Ishikawa (cell line): ENCODE data around the gene TF.

Experiments used
- CEBPB ChIP-seq: IDR thresholded peaks from 2 replicates; pipeline ENCODE4 v1.6.1; 2012
- CREB1 ChIP-seq: IDR thresholded peaks from 2 replicates; pipeline ENCODE4 v1.6.1; 2012; ENCODE audit warnings: low read depth
- EGR1 ChIP-seq: IDR thresholded peaks from 2 replicates; pipeline ENCODE4 v1.6.1; 2012
- EP300 ChIP-seq: IDR thresholded peaks from 2 replicates; pipeline ENCODE4 v1.6.1; 2012; ENCODE audit warnings: borderline replicate concordance
- FOXM1 ChIP-seq: IDR thresholded peaks from 2 replicates; pipeline ENCODE4 v1.6.1; 2012; ENCODE audit warnings: low read depth, borderline replicate concordance
- MAX ChIP-seq: IDR thresholded peaks from 2 replicates; pipeline ENCODE4 v1.6.1; 2012
- NFIC ChIP-seq: IDR thresholded peaks from 2 replicates; pipeline ENCODE4 v1.6.1; 2012
- RAD21 ChIP-seq: IDR thresholded peaks from 2 replicates; pipeline ENCODE4 v1.6.1; 2012; ENCODE audit warnings: low read depth
- TAF1 ChIP-seq: IDR thresholded peaks from 2 replicates; pipeline ENCODE4 v1.6.1; 2012; ENCODE audit warnings: low read depth, mild to moderate bottlenecking
- TCF12 ChIP-seq: IDR thresholded peaks from 2 replicates; pipeline ENCODE4 v1.6.1; 2012; ENCODE audit warnings: low read depth
- TEAD4 ChIP-seq: IDR thresholded peaks from 2 replicates; pipeline ENCODE4 v1.6.1; 2012
- YY1 ChIP-seq: IDR thresholded peaks from 2 replicates; pipeline ENCODE4 v1.6.1; 2012; ENCODE audit warnings: low read depth
- ZBTB7A ChIP-seq: IDR thresholded peaks from 2 replicates; pipeline ENCODE4 v1.6.1; 2012; ENCODE audit warnings: low read depth
- TF ChIP-seq, protein P1 (sequence below): IDR thresholded peaks from 2 replicates; pipeline ENCODE4 v1.6.1; 2012
- TF ChIP-seq, protein P2 (sequence below): IDR thresholded peaks from 2 replicates; pipeline ENCODE4 v1.6.1; 2012; ENCODE audit warnings: low read depth, mild to moderate bottlenecking

The TF gene

GRCh38 chr3:133825969-133826727, 80.0 kb downstream of the TF start:
- TF ChIP-seq CEBPB (no peak), ZBTB7A (no peak), TEAD4 (no peak), CREB1 (no peak), EP300 (no peak), MAX (no peak), TAF1 (no peak), YY1 (no peak), FOXM1 (no peak)

GRCh38 chr3:133827136-133827535, 80.9 kb downstream of the TF start:
- TF ChIP-seq MAX (no peak), ZBTB7A (no peak), EP300 (no peak), TEAD4 (no peak), TCF12 (no peak), YY1 (no peak), CREB1 (no peak), NFIC (no peak), TAF1 (no peak), RAD21 (no peak), CEBPB (no peak), FOXM1 (no peak), EGR1 (no peak)
- TF ChIP-seq, protein P1, sequence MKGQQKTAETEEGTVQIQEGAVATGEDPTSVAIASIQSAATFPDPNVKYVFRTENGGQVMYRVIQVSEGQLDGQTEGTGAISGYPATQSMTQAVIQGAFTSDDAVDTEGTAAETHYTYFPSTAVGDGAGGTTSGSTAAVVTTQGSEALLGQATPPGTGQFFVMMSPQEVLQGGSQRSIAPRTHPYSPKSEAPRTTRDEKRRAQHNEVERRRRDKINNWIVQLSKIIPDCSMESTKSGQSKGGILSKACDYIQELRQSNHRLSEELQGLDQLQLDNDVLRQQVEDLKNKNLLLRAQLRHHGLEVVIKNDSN: no peak
- TF ChIP-seq, protein P2, sequence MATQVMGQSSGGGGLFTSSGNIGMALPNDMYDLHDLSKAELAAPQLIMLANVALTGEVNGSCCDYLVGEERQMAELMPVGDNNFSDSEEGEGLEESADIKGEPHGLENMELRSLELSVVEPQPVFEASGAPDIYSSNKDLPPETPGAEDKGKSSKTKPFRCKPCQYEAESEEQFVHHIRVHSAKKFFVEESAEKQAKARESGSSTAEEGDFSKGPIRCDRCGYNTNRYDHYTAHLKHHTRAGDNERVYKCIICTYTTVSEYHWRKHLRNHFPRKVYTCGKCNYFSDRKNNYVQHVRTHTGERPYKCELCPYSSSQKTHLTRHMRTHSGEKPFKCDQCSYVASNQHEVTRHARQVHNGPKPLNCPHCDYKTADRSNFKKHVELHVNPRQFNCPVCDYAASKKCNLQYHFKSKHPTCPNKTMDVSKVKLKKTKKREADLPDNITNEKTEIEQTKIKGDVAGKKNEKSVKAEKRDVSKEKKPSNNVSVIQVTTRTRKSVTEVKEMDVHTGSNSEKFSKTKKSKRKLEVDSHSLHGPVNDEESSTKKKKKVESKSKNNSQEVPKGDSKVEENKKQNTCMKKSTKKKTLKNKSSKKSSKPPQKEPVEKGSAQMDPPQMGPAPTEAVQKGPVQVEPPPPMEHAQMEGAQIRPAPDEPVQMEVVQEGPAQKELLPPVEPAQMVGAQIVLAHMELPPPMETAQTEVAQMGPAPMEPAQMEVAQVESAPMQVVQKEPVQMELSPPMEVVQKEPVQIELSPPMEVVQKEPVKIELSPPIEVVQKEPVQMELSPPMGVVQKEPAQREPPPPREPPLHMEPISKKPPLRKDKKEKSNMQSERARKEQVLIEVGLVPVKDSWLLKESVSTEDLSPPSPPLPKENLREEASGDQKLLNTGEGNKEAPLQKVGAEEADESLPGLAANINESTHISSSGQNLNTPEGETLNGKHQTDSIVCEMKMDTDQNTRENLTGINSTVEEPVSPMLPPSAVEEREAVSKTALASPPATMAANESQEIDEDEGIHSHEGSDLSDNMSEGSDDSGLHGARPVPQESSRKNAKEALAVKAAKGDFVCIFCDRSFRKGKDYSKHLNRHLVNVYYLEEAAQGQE: no peak

DNA sequence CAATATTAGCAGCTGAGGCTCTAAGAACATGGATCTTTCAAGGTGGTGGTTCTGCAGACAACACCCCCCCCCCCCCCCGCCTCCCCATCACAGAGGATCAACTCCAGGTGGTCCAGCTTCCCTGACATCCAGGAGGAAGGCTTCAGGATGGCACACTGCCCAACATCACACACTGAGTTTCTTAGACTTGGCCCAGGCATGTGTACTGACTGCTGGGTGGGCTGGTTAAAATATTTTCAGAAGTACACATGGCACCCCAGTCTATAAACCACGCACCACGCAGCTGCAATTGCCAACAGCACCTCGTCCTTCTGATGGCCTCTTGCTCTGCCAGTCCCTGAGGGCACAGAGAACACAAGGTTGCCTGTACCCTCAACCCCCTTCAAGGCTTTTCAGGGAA, 81.5 kb downstream of the TF start:
- TF ChIP-seq TAF1: no peak
- TF ChIP-seq TEAD4: no peak
- no peak for TF ChIP-seq EP300
- TF ChIP-seq RAD21: no peak
- TF ChIP-seq CEBPB: no peak
- TF ChIP-seq EGR1: no peak
- no peak for TF ChIP-seq ZBTB7A
- TF ChIP-seq NFIC: no peak
- TF ChIP-seq YY1: no peak
- TF ChIP-seq MAX: no peak

GRCh38 chr3:133828576-133829309, 82.5 kb downstream of the TF start:
- TF ChIP-seq, protein P1: no peak
- TF ChIP-seq ZBTB7A (no peak), TAF1 (no peak), EP300 (no peak), TCF12 (no peak), TEAD4 (no peak), MAX (no peak), EGR1 (no peak), RAD21 (no peak), NFIC (no peak), CEBPB (no peak), YY1 (no peak), FOXM1 (no peak), CREB1 (no peak)
- TF ChIP-seq, protein P2: no peak

DNA sequence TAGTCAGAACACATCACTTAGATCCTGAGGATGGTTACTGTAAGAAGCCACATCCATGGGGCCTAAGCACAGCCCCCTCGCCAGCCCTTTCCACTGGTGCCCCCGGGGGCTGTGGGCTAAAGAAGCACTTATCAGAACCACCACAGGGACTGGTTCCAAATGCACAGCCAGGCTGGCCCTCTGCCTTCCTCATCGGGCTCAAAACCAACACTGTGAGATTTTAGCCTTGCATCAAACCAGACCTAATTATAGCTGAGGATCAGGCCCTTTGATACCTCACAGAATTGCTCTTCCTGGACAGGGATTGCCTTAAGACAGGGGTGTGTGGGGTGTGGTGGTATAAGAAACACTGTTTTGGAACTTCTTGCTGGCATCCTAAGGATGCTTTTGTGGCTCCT, 83.1 kb downstream of the TF start:
- TF ChIP-seq CREB1 (no peak), TAF1 (no peak), TEAD4 (no peak)
